Muscle layer of colon (tissue), 2 donors: ENCODE measurements around the gene PPP5C.

Source experiments
- H3K27ac ChIP-seq: one replicate; pipeline ENCODE4 v1.7.0; 2013; ENCODE audit warnings: low read depth, mild to moderate bottlenecking, low read length, moderate library complexity
- H3K27me3 ChIP-seq, 2 donors: one replicate each; pipeline ENCODE4 v1.7.0; 2013; ENCODE audit warnings: low read length in 2 of 2, mild to moderate bottlenecking in 2 of 2; ENCODE audit not compliant: insufficient read depth in 2 of 2, control insufficient read depth in 1 of 2
- H3K36me3 ChIP-seq: one replicate; pipeline ENCODE4 v1.7.0; 2013; ENCODE audit warnings: mild to moderate bottlenecking, low read length; ENCODE audit not compliant: insufficient read depth
- H3K4me1 ChIP-seq: one replicate; pipeline ENCODE4 v1.7.0; 2013; ENCODE audit warnings: mild to moderate bottlenecking, low read length; ENCODE audit not compliant: insufficient read depth
- H3K4me3 ChIP-seq, 2 donors: one replicate each; pipeline ENCODE4 v1.7.0; 2013; ENCODE audit warnings: low read length in 2 of 2, low read depth in 1 of 2, mild to moderate bottlenecking in 1 of 2, moderate library complexity in 1 of 2
- H3K9ac ChIP-seq: one replicate; pipeline ENCODE4 v1.7.0; 2013; ENCODE audit warnings: low read length
- H3K9me3 ChIP-seq: one replicate; pipeline ENCODE4 v1.7.0; 2013; ENCODE audit warnings: mild to moderate bottlenecking, low read length
- donor health status: abdominal sarcoma.
- donor health status: Adenocarcinoma of cecum.

Gene PPP5C

GRCh38 chr19:46346821-46347571, at the start of gene PPP5C:
Gene PPP5C, plus strand, starts transcription at chr19:46347087. Its CDS starts 10 bp downstream, at chr19:46347097.
- no peaks in the 10 kb centered on the region for H3K9me3 ChIP-seq
- H3K27ac ChIP-seq: peak within 1 kb of the TSS; percentile 83
- peaks cover 52% of the 10 kb centered on the region for H3K4me1 ChIP-seq
- no peaks in the 10 kb centered on the region for H3K36me3 ChIP-seq
- no peaks in the 10 kb centered on the region for H3K27me3 ChIP-seq
- peak within 1 kb of the TSS; percentile 84 to 97 for H3K4me3 ChIP-seq
- peak within 1 kb of the TSS; percentile 87 for H3K9ac ChIP-seq

DNA sequence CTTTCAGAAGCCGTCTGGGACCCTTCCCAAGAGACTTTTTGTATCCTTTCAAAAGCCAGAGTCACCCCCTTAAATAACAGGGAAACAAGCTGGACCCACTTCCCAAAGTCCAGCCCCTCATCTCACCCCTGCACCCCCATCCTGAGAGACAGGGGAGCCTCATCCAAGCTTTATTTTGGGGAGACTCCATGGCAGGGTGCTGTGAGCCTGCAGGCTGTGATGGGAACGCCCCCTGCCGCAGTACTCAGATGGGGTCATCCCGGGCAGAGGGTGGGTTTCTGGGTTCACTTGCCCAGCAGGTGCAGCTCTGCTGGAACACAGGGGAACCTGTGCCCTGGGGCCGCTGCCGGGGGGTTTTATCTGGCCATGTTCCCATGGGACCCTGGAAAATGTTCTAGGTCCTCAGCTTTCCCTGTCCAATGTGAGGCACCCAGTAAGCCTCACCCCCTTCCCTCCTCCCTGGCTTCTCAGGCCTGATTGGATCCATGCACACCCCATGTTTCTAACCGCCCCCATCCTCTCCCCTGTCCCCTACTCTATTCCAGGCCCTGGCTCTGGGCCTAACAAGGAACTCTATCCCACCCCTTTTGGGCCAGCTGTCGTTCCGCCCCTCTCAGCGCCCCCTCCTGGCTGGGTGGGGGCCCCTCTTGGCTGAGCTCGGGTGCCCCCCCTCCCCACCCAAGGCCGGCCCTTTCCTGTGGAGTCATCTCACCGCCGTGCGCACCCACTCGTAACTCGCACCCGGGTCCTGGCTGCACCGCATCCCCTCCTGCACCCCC, 49.0 kb upstream of the PPP5C start:
- H3K4me3 ChIP-seq: peak overlapping the region; percentile 44 to 81
- no peaks in the 10 kb centered on the region for H3K9me3 ChIP-seq
- peak overlapping the region; percentile 97 for H3K27ac ChIP-seq
- H3K9ac ChIP-seq: peak overlapping the region; percentile 53
- no peaks in the 10 kb centered on the region for H3K27me3 ChIP-seq
- H3K36me3 ChIP-seq: no peaks in the 10 kb centered on the region
- peaks cover 42% of the 10 kb centered on the region for H3K4me1 ChIP-seq

DNA sequence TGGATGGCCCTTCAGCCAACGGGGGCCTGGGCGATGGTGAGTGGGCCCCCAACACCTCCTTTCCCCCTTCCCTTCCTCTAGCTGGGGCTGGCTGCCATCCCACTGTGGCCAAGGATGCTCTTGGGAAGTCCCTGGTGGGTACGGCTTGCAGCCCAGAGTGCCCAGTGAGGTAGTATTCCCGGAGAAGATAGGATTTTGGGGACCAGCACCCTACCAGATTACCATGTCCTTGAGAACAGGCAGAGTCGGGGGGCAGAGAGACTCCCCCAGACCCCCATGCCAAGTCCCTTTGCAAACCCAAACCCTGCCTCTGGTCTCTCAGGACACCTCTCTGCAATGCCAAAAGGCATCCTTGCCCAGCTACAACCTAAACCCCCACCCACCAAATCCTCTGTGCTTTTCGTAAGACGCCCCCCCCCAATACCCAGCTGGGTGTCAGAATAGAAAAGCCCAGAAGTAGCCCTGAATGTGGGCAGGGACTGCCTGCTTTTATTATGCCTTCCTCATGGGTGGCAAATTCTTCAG, 48.3 kb upstream of the PPP5C start:
- Histone ChIP-seq H3K27ac (peak overlapping the region; percentile 97), H3K9me3 (no peaks in the 10 kb centered on the region), H3K36me3 (no peaks in the 10 kb centered on the region), H3K4me1 (peaks cover 49% of the 10 kb centered on the region), H3K27me3 (no peaks in the 10 kb centered on the region), H3K4me3 (peak overlapping the region; percentile 44 to 81), H3K9ac (peak overlapping the region; percentile 49)

DNA sequence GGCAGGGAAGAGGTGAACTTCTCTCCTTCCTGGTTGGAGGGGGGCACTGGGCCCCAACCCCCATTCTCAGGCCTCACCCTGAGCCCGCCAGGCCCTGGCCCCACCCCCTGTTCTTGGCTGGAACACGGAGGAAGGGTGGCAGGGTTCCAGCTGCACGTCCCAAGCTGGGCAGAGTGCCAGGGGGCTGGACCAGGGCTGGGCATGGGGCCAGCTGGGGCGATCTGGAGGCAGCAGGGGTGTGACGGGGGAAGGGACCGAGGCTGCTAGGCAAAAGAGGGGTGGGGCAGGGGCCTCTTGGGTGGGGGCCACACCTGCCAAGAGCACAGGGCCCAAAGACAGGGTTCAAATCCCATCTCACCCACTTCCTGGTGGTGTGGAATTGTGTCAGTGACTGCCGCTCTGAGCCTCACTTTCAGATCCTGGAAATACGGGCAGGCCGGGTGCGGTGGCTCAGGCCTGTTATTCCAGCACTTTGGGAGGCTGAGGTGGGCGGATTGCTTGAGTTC, 47.8 kb upstream of the PPP5C start:
- Histone ChIP-seq H3K27ac (peak overlapping the region; percentile 97), H3K9me3 (no peaks in the 10 kb centered on the region), H3K27me3 (no peaks in the 10 kb centered on the region), H3K4me1 (peaks cover 52% of the 10 kb centered on the region), H3K9ac (peak overlapping the region; percentile 49), H3K36me3 (peaks cover 3% of the 10 kb centered on the region), H3K4me3 (peak overlapping the region; percentile 44 to 81)

DNA sequence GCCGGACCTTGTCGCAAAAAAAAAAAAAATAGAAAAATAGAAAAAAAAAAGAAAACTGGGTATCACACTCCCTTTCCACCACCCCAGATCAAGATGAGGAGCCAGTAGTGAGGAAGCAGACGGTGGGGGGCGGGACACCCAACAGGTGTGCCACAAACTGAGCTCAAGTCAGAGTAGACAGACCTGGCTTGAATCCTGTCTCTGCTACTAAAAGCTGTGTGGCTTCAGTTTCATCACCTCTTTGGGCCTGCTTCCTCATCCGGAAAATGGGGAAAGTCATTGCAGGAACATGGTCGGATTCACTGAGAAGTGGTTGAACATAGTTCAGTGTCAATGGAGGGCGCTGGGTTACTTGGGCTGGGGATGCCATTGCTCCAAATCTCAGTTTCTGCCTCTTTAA, 47.2 kb upstream of the PPP5C start:
- Histone ChIP-seq H3K27ac (peak overlapping the region; percentile 97), H3K9me3 (no peaks in the 10 kb centered on the region), H3K27me3 (no peaks in the 10 kb centered on the region), H3K36me3 (peaks cover 7% of the 10 kb centered on the region), H3K4me1 (peaks cover 52% of the 10 kb centered on the region), H3K9ac (peak overlapping the region; percentile 49), H3K4me3 (peak overlapping the region in 1 of 2 donors; percentile 81)

DNA sequence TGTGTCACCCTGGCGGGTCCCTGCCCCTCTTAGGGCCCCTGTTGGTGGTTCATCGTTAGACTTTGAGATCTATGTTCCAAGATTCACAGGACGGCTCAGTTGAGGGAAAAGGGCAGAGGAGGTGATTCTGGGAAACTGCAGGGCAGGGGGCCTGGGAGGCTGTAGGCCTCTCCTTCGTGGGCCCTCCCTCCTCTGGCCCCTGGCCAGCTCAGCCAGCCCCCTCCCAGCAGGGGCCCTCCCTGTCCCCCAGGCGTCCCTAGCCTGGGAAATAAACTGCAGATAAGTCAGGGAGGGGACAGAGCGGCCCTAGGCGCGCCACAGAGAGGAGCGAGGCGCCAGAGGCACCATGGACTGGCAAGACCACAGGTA, 43.6 kb upstream of the PPP5C start:
- no peaks in the 10 kb centered on the region for H3K9me3 ChIP-seq
- H3K4me1 ChIP-seq: peaks cover 38% of the 10 kb centered on the region
- H3K4me3 ChIP-seq: no peak overlapping the region
- no peaks in the 10 kb centered on the region for H3K27me3 ChIP-seq
- peaks cover 35% of the 10 kb centered on the region for H3K36me3 ChIP-seq
- H3K27ac ChIP-seq: peak overlapping the region; percentile 78
- peak overlapping the region; percentile 31 for H3K9ac ChIP-seq

- Histone ChIP-seq H3K4me3 (no peak overlapping the region), H3K27me3 (no peaks in the 10 kb centered on the region), H3K27ac (peak overlapping the region; percentile 78), H3K4me1 (peaks cover 38% of the 10 kb centered on the region), H3K9me3 (no peaks in the 10 kb centered on the region), H3K36me3 (peaks cover 36% of the 10 kb centered on the region), H3K9ac (no peak overlapping the region)
These were observed 43.0 kb upstream of the PPP5C start for GRCh38 chr19:46303691-46304397.

GRCh38 chr19:46306501-46306900, 40.4 kb upstream of the PPP5C start:
- H3K9ac ChIP-seq: no peak overlapping the region
- peaks cover 16% of the 10 kb centered on the region for H3K4me1 ChIP-seq
- H3K27ac ChIP-seq: no peak overlapping the region
- peaks cover 48% of the 10 kb centered on the region for H3K36me3 ChIP-seq
- H3K9me3 ChIP-seq: no peaks in the 10 kb centered on the region
- H3K27me3 ChIP-seq: no peaks in the 10 kb centered on the region
- no peak overlapping the region for H3K4me3 ChIP-seq

DNA sequence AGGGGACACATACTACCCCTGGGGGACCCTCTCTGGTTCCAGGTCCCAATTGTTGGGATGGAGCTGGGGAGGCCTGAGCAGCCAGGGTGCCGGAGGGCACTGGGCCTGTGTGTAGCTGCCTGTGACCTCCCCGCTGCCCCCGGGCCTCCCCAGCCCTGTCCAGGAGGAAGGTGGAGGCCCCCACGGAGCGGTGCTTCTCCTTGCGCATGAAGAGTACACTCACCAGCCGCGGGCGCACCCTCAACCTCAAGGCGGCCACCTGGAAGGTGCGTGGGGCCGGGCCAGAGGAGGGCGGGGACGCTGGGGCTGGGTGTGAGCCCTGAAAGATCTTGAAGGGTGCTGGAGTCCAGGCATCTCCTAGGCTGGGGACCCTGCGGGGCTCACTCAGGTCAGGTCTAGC, 38.4 kb upstream of the PPP5C start:
- Histone ChIP-seq H3K4me1 (peaks cover 4% of the 10 kb centered on the region), H3K27ac (no peak overlapping the region), H3K27me3 (no peaks in the 10 kb centered on the region), H3K9ac (no peak overlapping the region), H3K9me3 (no peaks in the 10 kb centered on the region), H3K36me3 (peaks cover 65% of the 10 kb centered on the region), H3K4me3 (no peak overlapping the region)

DNA sequence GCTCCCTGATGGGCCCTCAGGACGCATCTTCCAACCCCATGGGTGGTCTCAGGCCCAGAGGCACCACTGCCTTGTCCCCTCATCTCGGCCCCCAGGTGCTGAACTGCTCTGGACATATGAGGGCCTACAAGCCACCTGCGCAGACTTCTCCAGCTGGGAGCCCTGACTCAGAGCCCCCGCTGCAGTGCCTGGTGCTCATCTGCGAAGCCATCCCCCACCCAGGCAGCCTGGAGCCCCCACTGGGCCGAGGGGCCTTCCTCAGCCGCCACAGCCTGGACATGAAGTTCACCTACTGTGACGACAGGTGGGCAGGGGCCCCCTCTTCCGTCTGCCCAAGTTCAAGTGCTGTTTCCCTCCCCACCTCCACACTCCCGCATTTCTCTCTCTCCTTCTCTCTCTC, 37.8 kb upstream of the PPP5C start:
- no peak overlapping the region for H3K9ac ChIP-seq
- no peaks in the 10 kb centered on the region for H3K9me3 ChIP-seq
- no peaks in the 10 kb centered on the region for H3K4me1 ChIP-seq
- no peak overlapping the region for H3K4me3 ChIP-seq
- H3K27ac ChIP-seq: no peak overlapping the region
- H3K27me3 ChIP-seq: no peaks in the 10 kb centered on the region
- peaks cover 62% of the 10 kb centered on the region for H3K36me3 ChIP-seq

DNA sequence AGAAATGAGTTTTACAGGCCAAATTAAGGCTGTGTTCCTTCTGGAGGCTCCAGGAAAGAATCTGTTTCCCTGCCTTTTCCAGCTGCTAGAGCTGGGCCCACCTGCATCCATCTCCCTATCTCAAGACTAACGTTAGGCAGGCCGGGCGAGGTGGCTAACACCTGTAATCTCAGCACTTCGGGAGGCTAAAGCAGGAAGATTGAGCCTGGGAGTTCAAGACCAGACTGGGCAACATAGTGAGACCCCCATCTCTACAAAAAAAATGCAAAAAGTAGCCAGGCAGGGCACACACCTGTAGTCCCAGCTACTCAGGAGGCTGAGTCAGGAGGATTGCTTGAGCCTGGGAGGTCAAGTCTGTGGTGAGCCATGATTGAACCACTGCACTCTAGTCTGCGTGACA, 35.4 kb upstream of the PPP5C start:
- H3K9me3 ChIP-seq: no peaks in the 10 kb centered on the region
- H3K27me3 ChIP-seq: no peaks in the 10 kb centered on the region
- H3K27ac ChIP-seq: no peak overlapping the region
- H3K4me3 ChIP-seq: no peak overlapping the region
- H3K9ac ChIP-seq: no peak overlapping the region
- H3K4me1 ChIP-seq: no peaks in the 10 kb centered on the region
- peaks cover 40% of the 10 kb centered on the region for H3K36me3 ChIP-seq
